Activated naive CD4-positive, alpha-beta T cell treated with anti-CD3 and anti-CD28 coated beads, Interleukin-2, amount 50 U/mL, for 24 hours (primary cell): ENCODE measurements around the gene PTGER4.

Experiments
- H3K27ac Mint-ChIP-seq: one replicate; pipeline ENCODE4 v1.8.0; 2021; ENCODE audit warnings: mild to moderate bottlenecking, mixed read lengths
- H3K27me3 Mint-ChIP-seq: one replicate; pipeline ENCODE4 v1.8.0; 2021; ENCODE audit warnings: mixed read lengths
- H3K36me3 Mint-ChIP-seq: one replicate; pipeline ENCODE4 v1.8.0; 2021; ENCODE audit warnings: mixed read lengths
- H3K4me1 Mint-ChIP-seq: one replicate; pipeline ENCODE4 v1.8.0; 2021; ENCODE audit warnings: mixed read lengths
- H3K4me3 Mint-ChIP-seq: one replicate; pipeline ENCODE4 v1.8.0; 2021; ENCODE audit warnings: mild to moderate bottlenecking, mixed read lengths
- H3K9me3 Mint-ChIP-seq: one replicate; pipeline ENCODE4 v1.8.0; 2021; ENCODE audit warnings: mixed read lengths

PTGER4 gene

DNA sequence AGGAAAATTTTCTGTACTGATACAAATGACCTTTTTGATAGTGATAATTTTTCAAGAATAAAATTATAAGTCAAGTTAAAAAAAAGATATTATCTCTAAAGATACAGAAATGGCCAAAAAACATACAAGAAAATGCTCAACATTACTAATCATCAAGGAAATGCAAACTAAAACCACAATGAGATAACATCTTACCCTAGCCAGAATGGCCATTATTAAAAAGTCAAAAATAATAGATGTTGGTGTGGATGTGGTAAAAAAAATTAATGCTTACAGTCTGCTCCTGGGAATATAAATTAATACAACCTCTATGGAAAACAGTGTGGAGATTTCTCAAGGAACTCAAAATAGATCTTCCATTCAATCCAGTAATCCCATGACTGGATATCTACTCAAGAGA, 22.9 kb upstream of the PTGER4 start:
- H3K4me3 Mint-ChIP-seq, result no peak overlapping the region
- no peaks in the 10 kb centered on the region for H3K9me3 Mint-ChIP-seq
- H3K4me1 Mint-ChIP-seq, result peaks cover 64% of the 10 kb centered on the region
- H3K36me3 Mint-ChIP-seq, result no peaks in the 10 kb centered on the region
- H3K27me3 Mint-ChIP-seq, result no peaks in the 10 kb centered on the region
- no peak overlapping the region for H3K27ac Mint-ChIP-seq

DNA sequence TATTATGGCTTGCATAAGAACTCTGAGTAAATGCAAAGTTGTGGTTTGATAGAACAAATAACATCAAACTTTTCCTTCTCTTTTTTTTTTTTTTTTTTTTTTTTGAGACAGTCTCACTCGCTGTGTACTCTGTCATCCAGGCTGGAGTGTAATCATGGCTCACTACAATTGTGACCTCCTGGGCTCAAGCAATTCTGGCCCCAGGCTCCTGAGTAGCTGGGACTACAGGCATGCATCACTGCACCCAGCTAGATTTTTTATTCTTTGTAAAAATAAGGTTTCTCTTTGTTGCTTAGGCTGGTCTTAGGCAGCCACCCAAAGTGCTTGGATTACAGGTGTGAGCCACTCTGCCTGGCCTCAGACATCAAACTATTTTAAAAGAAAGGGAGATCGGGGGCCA, 19.0 kb upstream of the PTGER4 start:
- Mint-ChIP-seq H3K27me3 (no peaks in the 10 kb centered on the region), H3K4me1 (peaks cover 25% of the 10 kb centered on the region), H3K4me3 (no peak overlapping the region), H3K9me3 (no peaks in the 10 kb centered on the region), H3K27ac (no peak overlapping the region), H3K36me3 (no peaks in the 10 kb centered on the region)

DNA sequence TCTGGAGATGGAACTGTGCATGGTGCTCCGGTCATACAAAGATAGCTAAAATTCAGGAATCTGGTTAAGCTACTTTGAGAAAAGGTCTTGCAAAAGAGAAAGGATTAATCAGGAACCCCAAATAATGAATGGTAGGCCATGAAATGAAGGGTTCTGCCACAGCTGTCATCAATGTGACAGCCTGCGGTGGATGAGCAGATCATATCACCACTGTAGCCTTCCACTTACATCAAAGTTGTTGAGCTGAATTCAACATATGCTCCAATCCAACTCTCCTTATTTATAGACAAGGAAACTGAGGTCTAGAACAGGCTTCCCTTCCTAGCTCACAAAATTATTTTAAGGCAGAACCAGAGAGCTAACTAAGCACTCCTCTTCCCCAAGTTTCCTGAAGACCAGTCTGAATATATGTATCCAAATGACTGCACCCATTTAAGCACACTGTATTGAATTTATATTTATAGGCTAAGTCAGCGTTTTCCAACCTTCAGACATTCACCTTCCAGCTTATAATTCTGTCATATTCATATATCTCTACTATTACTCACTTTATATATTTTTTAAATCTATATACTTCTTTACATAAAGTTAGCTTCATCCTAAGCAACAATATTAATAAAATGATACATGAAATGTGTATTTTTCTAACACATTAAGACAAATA, 13.9 kb upstream of the PTGER4 start:
- Mint-ChIP-seq H3K36me3 (no peaks in the 10 kb centered on the region), H3K27ac (no peak overlapping the region), H3K4me1 (peaks cover 26% of the 10 kb centered on the region), H3K9me3 (no peaks in the 10 kb centered on the region), H3K27me3 (no peaks in the 10 kb centered on the region), H3K4me3 (no peak overlapping the region)

DNA sequence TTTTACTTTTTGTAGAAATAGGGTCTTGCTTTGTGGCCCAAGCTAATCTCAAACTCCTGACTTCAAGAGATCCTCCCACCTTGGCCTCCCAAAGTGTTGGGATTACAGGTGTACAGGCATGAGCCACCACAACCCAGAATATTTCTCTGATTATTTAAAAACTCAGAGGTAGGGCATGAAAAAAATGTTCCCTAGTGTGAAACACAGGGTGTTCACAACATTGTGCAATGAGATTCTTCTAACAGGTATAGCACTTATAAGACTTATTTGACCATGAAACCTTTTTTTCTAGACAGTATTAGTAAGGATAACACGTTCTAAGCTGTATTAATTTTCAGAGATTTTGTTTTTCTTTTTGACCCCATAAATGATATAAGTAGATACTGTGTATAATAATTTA, 13.1 kb upstream of the PTGER4 start:
- no peaks in the 10 kb centered on the region for H3K9me3 Mint-ChIP-seq
- H3K4me3 Mint-ChIP-seq, result no peak overlapping the region
- no peaks in the 10 kb centered on the region for H3K36me3 Mint-ChIP-seq
- H3K27me3 Mint-ChIP-seq, result no peaks in the 10 kb centered on the region
- peaks cover 35% of the 10 kb centered on the region for H3K4me1 Mint-ChIP-seq
- H3K27ac Mint-ChIP-seq, result no peak overlapping the region

DNA sequence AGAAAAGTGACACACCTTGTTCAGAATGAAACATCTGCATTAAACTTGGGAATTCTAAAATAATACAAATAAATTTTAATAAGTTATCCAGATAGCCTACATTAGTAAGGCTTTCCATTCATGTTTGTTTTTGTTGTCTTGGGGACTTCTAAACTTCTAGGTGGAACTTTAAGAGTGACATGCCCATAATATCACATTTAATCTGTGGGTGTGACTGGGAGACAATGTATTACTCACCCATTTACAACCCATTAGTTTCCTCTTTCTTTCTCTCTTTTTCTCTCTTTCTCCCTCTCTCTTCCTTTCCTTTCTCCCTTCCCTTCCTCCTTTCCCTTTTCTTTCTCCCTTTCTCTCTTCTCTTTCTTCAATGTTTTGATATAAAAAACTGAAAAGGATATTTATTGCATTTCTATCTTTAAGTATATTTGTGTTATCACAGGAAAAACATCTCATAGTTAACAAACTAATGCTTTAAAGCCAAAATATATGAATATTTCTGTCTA, 12.5 kb upstream of the PTGER4 start:
- Mint-ChIP-seq H3K4me1 (peaks cover 38% of the 10 kb centered on the region), H3K27me3 (no peaks in the 10 kb centered on the region), H3K27ac (peak overlapping the region; percentile 55), H3K36me3 (no peaks in the 10 kb centered on the region), H3K9me3 (no peaks in the 10 kb centered on the region), H3K4me3 (no peak overlapping the region)

DNA sequence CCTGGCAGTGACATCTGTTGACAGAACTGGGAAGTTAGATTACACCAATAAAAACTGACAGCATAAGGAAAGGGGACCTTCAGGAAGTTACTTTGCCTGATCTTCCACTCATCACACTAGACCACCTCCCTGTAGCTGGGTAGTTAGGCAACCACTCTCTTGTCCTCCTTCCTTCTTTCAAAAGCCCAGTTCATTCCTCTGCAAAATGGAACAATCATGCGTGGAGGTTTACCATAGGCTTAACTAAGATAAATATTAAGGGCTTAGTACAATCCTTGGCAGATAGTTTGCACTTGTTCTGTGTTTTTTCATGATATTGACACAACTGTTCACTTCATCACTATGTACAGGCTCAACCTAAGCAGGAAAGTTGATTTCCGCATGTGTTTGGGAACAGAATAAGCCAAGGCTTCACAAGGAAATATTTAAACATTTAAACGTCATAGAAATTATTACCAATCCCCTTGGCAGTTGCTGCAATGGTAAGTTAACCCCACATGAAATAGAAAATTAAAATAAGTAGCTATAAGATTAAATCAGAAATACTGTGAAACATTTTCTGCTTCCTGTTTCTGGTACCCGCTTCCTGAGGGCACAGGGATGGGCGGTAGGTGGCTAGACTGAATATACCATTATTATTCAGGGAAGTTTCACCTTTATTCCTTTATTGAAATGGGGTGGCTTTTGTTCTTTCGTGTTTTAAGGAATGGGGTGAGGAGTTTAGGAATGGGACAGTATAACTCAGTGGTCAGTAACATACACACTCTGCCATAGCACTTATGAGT, 9.9 kb upstream of the PTGER4 start:
- no peak overlapping the region for H3K4me3 Mint-ChIP-seq
- H3K27ac Mint-ChIP-seq, result peak overlapping the region; percentile 26
- H3K36me3 Mint-ChIP-seq, result no peaks in the 10 kb centered on the region
- H3K4me1 Mint-ChIP-seq, result peaks cover 64% of the 10 kb centered on the region
- H3K27me3 Mint-ChIP-seq, result no peaks in the 10 kb centered on the region
- no peaks in the 10 kb centered on the region for H3K9me3 Mint-ChIP-seq

DNA sequence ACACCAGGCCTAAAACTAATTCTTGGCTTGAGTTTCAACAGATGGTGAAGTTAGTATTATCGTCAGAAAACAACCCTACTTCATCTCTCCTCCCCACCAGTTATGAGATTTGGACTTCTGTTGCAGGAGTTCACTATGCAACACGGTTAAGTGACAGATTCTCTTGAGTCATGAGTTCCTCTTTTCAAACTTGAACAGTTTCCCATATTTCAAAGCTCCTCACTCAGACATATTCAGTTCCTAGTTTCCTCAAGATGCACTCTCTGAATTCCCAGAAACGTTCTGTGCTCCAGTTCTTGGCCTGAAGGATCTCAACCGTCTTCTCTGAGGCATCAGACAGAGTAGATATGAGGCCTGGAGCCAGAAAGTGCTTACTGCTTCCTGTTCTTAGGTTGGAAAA, 7.3 kb upstream of the PTGER4 start:
- no peaks in the 10 kb centered on the region for H3K36me3 Mint-ChIP-seq
- H3K4me3 Mint-ChIP-seq, result no peak overlapping the region
- peaks cover 85% of the 10 kb centered on the region for H3K4me1 Mint-ChIP-seq
- no peaks in the 10 kb centered on the region for H3K27me3 Mint-ChIP-seq
- no peaks in the 10 kb centered on the region for H3K9me3 Mint-ChIP-seq
- H3K27ac Mint-ChIP-seq, result peak overlapping the region; percentile 23

DNA sequence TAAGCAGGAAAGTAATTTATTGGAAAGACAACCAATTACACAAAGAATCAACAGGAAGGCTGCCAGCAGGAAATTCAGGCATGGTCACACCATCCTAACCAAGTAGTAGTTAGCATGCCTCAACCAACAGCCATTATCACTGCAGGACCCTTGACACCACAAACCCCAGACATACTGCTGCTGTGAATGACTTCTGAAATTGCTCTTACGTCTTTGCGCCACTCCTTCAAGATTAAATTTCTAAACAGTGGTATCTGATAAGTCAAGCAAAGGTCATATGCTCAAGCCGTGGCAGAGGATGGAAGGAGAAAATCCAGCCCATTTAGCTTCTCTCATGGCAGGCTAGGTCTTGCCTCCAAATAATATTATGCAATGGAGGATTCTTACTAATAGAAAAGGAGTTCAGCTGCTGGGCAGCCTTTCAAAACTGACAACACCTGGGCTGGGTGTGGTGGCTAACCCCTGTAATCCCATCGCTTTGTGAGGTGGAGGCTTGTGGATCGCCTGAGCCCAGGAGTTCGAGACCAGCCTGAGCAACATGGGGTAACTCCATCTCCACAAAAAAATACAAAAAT, 5.0 kb upstream of the PTGER4 start:
- Mint-ChIP-seq H3K27ac (no peak overlapping the region), H3K4me1 (peaks cover 84% of the 10 kb centered on the region), H3K4me3 (peak overlapping the region; percentile 5), H3K9me3 (no peaks in the 10 kb centered on the region), H3K27me3 (no peaks in the 10 kb centered on the region), H3K36me3 (peaks cover 1% of the 10 kb centered on the region)

DNA sequence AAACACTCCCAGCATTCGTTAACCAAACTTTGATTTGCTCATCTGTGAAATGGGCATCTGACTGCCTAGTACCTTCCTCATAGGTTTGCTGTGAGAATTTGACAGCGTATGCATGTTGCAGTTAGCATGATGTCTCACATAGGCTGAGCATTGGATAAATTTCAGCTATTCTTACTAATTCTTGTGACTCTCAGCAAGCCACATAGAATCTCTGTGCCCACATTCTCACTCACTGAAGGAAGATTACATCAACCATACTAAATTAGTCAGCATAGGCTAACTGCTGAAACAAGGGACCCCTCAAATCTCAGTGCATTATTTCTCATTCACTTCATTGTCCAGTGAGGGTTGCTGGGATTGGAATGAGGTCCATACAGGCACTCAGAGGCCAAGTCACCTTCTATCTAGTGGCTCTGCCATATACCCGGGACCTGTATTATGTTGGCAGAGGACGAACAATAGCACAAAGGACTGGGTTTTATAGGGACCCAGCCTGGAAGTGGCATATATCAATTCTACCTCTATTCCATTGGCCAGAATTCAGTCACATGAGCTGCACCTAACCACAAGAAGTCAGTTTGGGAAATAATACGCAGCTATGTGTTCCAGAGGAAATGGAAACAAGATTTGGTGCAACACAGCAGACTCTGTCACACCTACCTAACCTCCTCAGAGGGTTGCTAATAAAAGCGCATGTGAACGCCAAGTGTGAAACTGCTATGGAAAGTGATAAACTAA, 4.2 kb upstream of the PTGER4 start:
- H3K9me3 Mint-ChIP-seq, result no peaks in the 10 kb centered on the region

DNA sequence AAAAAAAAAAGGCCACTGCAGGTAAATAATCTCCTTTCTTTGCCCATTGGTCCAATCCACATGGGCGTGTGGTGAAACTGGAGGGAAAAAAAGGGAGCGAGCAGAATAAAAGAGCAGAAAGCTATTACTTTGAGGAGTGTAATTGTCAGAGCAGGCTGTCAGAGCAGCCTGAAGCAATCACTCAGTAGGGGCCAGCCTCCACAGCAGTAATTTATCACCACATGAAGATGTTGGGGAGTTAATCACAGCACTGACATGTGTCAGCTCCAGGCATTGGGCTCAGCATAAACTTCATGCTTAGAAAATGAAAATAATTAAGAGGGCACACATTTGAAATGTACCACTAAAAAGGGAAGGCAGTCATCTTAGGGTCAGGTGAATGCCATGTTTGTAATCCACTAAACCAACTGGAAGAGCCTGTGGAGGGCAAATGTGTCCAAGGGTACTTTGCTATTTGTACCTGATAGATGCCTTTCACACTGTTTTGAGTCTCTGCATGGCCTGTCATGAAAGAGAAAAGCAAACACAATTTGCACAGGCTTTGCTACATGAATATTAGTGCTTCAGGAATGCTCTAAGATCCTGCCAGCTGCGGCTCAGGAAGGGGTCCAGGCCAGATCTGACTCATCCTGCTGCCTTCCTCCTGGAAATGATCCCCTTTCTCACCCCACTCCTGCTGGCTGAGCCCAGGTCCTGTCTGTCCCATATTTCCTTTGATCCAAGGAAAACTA, 2.9 kb upstream of the PTGER4 start:
- Mint-ChIP-seq H3K27me3 (no peaks in the 10 kb centered on the region), H3K4me1 (peaks cover 64% of the 10 kb centered on the region), H3K4me3 (peak overlapping the region; percentile 79), H3K36me3 (peaks cover 14% of the 10 kb centered on the region), H3K9me3 (no peaks in the 10 kb centered on the region), H3K27ac (peak overlapping the region; percentile 81)

More for the DNA sequence above, 4.2 kb upstream of the PTGER4 start:
- Mint-ChIP-seq H3K36me3 (peaks cover 5% of the 10 kb centered on the region), H3K27ac (peak overlapping the region; percentile 90), H3K4me1 (peaks cover 76% of the 10 kb centered on the region), H3K4me3 (peak overlapping the region; percentile 79), H3K27me3 (no peaks in the 10 kb centered on the region)

DNA sequence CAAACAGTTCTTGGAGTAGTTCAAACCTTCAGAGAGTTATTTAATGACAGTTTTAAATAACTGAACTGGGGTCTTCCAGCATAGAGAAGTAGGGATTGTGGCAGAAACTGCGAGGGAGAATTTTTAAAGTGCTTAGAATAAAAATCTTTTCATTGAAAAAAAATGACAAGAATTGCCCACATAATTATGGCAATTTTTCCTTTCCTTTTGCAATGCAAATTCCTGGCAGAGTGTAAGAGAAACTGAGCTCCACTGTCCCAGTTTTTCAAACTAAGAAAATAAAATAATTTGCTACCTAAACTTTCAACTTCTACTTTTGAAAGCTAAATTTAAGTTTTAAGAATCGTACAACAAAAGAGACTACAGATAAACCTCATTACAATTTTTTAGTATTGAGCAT, 2.3 kb upstream of the PTGER4 start:
- Mint-ChIP-seq H3K4me1 (peaks cover 59% of the 10 kb centered on the region), H3K9me3 (no peaks in the 10 kb centered on the region), H3K27me3 (no peaks in the 10 kb centered on the region), H3K27ac (no peak overlapping the region), H3K36me3 (peaks cover 21% of the 10 kb centered on the region), H3K4me3 (peak overlapping the region; percentile 79)

DNA sequence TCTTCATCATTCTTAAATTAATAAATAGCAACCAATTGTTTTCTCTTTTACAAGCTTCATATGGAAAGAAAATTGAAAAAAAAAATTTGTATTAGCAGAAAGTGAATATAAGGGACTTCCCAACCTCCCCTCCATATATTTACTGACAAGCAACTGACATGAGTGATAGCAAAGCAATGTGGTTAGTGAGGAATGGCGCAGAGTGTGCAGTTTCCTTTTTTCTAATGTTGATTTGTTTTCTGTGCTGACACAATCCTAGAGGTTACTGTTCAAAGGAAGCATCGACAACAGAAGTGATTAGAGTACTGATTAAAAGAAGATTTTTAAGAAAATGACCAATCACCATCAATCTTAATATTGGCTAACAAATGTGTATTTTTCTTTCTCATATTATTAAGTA, 1.7 kb upstream of the PTGER4 start:
- H3K27ac Mint-ChIP-seq, result peak overlapping the region; percentile 43
- H3K27me3 Mint-ChIP-seq, result no peaks in the 10 kb centered on the region
- peaks cover 54% of the 10 kb centered on the region for H3K4me1 Mint-ChIP-seq
- H3K9me3 Mint-ChIP-seq, result no peaks in the 10 kb centered on the region
- H3K36me3 Mint-ChIP-seq, result peaks cover 27% of the 10 kb centered on the region
- peak overlapping the region; percentile 95 for H3K4me3 Mint-ChIP-seq

DNA sequence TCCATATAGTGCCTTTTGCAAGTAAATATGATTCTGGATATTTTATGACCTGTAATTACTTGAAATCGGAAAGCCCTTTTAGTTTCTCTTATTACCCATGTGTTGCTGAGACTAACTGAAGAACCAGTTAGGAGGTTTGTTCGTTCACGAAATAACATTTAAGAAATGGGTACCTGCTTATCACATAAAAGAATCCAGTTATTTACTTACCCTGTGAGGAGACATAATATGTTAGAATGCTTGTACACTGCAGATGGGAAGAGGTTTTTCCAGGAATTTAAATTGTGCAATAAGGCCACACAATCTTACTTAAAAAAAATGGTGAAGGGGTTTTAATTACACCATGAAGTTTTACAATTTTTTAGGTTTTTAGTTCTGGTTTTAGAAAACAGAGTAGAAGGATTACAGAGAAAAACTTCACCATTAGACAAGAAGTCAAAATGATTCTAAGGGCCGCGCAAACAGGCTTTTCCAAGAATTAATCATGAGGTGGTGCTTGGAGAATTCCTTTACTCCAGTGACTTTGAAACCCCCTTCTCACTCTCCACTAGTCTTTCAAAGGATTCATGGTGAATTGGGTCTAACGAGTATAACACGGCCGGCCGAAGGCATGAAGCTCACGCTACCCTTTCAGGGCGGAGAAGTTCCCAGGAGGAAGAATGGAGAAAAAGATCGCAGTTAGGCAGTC, 1.1 kb upstream of the PTGER4 start:
- Mint-ChIP-seq H3K27ac (peak overlapping the region; percentile 96), H3K4me3 (peak overlapping the region; percentile 95), H3K4me1 (peaks cover 48% of the 10 kb centered on the region), H3K36me3 (peaks cover 33% of the 10 kb centered on the region), H3K27me3 (no peaks in the 10 kb centered on the region), H3K9me3 (no peaks in the 10 kb centered on the region)

DNA sequence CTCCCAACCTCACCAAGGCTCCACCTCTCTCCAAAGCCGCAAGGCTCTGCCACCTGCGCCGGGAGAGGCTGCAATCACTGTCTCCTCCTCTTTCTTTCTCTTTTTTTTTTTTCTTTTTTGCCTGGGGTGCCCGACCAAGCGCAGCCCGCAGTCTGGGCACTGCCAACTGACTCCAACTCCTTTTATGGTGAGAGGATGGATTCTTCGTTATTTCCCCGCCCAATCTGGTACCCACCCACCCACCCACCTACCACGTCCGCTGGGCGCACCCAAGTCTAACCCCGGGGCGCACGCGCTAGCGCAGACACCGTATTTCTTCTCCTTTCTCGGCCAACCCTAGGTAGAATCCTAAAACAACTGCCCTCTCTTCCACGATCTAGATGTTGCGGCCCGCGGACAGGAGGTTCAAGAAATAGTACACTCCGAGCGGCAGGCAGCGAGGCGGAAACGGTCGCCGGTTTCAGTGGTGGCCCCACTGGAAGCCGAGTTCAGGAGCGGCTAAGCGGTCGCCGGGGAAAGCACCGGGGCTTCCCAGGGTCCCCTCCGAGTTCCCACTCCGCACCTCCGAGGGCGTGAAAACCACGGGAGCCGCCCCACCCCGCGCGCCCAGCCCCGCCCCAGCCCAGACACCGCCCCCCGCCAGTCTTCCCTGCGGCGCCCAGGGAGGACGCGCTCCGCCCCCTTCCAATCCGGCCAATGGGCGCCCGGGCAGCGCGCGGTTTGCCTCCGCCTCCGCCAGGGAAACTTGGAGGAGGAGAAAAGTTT, 385 bp upstream of the PTGER4 start:
- Mint-ChIP-seq H3K4me1 (peaks cover 41% of the 10 kb centered on the region), H3K4me3 (peak overlapping the region; percentile 95), H3K36me3 (peaks cover 39% of the 10 kb centered on the region), H3K9me3 (no peaks in the 10 kb centered on the region), H3K27me3 (no peaks in the 10 kb centered on the region), H3K27ac (peak overlapping the region; percentile 98)
